Measurements from ENCODE around the gene YPEL2.
"Not testable (repeated sequence)": the region's sequence is repeated elsewhere in the genome, so short reads cannot be mapped to it uniquely, and the experiment has no call there.

The YPEL2 gene, protein sequence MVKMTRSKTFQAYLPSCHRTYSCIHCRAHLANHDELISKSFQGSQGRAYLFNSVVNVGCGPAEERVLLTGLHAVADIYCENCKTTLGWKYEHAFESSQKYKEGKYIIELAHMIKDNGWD

DNA sequence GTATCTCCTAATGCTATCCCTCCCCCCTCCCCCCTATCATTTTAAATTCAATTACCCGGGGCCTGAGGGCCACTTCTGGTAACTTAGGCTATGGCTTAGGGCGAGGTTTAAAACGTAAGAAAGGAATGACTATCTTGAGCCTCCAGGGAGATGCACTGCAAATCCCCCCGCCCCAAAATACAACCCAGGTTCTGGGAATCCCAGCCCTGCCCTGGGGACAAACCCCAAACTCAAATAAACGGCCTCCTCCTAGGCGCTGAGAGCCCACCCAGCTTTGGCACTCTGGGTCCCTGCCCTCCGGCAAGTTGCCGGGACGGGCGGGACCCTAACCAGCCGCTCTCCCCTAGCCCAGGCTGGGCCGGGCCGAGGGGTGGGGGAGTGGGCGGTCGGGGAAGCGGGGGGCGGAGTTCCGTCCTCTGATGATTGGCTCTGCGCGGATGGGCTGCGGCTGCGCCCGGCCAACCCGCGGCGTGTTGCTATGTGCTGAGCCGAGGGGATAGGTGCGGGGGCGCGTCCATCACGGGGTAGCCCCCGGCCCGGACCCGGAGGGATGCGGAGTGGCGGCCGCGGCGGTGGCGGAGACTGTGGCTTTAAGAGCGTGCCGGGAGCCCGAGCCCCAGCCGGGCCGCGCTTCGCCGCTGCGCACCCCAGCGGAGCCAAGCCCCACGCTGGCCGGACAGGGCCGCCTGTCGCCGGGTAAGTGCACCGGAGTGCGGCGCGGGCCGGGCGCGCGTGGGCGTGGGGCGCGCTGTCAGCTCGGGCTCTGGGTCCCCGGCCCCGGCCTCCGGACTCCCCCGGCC is at the start of gene YPEL2:
Gene YPEL2 (plus strand): TSS at position 527 of the 800 bp plus-strand sequence. CDS start 21,755 bp downstream, outside the sequence.
- DNase-seq: peak; percentile 84 to 86

DNA sequence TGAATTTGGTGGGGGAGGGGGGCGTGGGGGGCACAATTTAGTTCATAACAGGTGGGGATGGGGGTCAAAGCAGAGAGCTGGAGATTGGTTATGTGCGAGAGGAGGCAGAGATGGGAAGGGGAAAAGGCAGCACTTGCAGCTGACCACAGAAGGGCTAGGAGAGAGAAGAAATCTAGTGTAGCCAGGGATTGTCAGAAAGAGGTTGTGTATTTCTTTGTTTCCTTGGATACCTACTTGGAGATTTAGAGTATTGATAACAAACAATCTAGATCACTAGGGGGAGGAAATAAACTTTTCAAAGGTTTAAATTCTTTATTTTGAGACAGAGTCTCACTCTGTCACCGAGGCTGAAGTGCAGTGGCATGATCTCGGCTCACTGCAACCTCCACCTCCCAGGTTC is 47.1 kb upstream of the YPEL2 start:
- DNase-seq: no peak

DNA sequence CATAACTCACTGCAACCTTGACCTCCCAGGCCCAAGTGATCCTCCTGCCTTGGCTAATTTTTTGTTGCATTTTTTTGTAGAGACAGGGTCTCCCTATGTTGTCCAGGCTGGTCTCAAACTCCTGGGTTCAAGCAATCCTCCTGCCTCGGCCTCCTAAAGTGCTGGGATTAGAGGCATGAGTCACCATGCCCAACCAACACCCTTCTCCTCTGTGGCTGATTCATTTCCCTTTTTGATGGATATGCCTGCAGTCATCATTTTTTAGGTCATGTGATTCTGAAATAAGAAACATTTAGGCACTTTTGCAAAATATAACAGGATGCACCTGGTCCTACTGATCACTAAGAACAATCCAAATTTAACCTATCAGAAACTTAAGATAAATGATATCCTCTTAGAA is 44.0 kb upstream of the YPEL2 start:
- no peak for DNase-seq

DNA sequence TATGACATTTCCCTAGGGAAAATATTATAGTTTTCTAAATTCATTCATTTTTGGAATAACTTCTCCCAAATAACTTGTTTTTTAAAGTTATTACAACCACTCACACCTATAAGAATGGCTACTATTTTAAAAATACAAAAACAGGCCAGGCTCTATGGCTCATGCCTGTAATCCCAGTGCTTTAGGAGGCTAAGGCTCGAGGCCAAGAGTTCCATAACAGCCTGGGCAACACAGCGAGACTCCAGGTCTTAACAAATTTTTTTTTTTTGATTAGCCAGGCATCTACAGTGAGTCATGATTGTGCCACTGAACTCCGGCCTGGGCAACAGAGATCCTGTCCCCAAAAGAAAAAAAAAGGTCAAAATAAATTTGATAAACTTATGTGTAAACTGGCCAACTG is 43.6 kb upstream of the YPEL2 start:
- DNase-seq: no peak

DNA sequence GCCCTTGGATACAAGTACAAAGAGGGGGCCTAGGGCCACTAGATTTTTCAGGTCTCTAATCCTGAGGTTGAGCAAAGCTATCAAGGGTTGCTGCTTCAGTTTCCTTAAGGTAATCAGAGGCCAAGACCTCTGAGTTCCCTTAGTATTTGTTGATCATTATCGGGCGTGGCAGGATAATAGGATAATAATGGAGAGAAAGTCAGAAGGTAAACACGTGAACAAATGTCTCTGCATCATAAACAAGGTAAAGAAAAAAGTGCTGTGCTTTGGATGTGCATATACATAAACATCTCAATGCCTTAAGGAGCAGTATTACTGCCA is 41.5 kb upstream of the YPEL2 start:
- DNase-seq: no peak

DNA sequence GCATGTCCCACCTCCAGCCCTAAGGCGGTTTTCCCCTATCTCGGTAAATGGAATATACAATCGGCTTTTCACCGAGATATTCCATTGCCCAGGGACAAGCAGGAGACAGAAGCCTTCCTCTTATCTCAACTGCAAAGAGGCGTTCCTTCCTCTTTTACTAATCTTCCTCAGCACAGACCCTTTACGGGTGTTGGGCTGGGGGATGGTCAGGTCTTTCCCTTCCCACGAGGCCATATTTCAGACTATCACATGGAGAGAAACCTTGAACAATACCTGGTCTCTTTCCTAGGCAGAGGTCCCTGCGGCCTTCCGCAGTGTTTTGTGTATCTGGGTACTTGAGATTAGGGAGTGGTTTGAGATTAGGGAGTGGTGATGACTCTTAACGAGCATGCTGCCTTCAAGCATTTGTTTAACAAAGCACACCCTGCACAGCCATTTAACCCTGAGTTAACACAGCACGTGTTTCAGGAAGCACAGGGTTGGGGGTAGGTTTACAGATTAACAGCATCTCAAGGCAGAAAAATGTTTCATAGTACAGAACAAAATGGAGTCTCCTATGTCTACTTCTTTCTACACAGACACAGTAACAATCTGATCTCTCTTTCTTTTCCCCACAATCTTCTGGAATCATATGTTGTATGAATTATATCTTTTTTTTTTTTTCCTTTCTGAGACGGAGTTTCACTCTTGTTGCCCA is 41.0 kb upstream of the YPEL2 start:
- DNase-seq: not testable (repeated sequence)

DNA sequence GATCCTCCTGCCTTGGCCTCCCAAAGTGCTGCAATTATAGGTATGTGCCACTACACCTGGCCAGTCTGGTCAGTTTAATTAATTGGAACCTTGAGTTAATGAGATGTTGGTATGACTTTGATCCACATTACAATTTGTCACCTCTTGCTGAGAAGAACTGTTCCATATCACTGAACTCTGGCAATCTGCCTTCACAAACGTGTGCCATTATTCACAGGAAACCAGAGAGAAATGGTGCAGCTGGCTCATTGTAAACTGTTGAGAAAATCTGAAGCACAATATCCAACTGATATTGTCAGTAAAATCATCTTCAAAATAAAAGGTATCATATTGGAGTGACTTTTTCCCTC is 39.3 kb upstream of the YPEL2 start:
- no peak for DNase-seq

DNA sequence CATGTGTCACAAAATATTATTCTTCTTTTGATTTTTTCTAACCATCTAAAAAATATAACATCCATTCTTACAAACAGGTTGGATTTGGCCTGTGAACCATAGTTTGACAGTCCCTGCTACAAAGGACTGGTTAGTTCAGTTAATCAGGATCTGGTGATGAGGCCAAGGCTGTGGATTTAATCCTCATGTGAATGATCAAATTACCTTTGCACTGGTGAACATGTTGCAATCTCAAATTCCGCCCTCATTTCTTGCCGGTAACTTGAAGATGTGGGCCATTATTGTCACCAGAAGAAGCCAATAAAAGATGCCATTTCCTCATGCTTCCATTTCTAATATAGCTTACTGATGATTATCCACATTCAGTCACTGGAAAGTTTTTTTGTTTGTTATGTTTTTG is 35.3 kb upstream of the YPEL2 start:
- DNase-seq: no peak

DNA sequence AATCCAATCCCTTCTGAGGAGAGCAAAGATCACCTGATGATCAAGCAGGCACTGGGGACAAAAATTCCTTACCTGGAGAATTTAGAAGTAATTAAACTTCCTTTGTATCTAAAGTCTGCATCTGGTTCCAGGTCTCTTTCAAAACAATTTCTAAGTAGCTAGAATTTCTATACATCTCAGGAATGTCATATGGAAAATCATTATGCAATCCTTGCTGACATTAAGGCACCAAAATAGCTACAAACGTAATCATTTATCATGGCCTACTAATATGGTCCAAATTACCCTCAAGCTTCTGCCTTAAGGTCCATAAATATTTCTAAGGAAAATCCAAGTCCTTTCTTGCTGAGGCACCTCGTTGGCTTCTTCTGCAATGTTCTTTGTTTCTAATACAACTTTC is 32.9 kb upstream of the YPEL2 start:
- no peak for DNase-seq

DNA sequence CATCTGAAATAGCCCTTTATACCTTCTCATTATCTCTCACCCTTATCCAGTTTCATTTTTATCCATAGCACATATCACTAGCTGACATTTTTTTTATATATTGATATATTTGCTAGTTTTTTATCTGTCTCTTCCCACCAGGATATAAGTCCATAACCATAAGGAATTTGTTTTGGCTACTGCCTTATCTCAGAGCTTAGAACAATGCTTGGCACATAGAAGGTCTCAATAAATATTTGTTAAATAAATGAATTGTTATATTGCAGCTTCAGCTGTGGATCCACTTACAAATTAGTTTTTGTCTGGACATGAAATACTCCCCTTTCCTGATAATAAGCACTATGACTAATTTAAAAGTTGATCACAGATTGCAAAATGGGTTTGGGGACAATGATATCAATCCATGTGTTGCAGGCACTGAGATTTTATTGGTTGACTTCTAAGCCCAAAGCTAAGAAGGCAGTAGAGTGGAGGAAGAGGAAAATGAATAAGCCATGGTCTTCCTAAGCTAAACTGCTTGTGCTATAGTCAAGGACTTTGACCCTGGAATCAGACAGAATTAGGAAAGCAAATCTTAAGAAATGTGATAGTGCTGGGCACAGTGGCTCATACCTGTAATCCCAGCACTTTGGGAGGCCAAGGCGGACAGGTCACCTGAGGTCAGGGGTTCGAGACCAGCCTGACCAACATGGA is 31.9 kb upstream of the YPEL2 start:
- DNase-seq: no peak

DNA sequence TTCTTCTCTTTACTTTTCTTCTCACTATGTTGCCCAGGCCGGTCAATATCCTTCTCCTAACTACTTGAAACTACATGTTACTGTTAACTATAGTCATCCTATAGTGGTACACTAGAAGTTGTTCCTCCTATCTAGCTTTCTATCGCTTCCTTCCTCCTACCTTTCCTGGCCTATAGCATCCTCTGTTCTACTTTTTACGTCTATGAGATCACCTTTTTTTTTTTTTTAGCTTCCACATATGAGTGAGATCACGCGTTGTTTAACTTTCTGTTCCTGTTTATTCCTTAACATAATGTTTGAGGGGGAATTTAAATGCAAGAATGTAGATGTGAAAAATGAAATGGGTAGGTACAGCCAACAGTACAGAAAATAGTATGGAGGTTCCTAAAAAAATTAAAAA is 30.5 kb upstream of the YPEL2 start:
- DNase-seq: no peak

DNA sequence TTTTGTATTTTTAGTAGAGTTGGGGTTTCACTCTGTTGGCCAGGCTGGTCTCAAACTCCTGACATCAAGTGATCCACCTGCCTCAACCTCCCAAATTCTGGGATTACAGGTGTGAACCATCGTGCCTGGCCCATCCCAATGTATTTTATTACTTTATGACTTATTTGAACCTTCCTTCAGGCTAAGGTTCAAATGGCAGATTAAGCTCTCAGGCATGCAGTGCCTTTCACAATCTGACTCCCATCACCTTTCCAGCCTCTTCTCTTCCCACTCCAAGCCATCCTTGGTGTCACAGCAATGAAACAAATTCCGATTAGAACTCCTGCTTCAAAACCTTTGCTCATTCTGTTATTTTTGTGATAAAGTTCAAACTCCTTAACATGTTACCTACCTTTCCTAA is 26.6 kb upstream of the YPEL2 start:
- no peak for DNase-seq

DNA sequence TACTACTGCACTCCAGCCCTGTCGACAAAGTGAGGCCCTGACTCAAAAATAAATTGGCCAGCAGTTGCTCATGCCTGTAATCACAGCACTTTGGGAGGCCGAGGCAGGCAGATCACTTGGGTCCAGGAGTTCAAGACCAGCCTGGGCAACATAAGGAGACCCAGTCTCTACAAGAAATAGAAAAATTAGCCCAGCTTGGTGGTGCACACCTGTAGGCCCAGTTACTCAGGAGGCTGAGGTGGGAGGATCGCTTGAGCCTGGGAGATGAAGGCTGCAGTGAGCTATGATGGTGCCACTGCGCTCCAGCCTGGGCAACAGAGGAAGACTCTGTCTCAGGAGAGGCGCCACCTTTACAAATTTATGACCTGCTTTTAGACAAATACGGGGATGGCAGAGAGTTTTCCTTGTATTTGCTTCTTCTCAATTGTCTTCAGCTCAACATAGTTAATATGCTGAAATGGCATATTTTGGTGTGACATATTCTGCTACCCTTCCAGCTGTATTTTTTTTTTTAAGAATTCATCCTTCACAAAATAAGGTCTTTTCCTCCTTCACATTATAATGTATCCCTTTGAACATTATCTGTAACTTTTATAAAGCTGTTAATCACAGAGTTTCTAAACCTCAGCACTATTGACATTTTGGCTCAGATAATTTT is 21.1 kb upstream of the YPEL2 start:
- no peak for DNase-seq

DNA sequence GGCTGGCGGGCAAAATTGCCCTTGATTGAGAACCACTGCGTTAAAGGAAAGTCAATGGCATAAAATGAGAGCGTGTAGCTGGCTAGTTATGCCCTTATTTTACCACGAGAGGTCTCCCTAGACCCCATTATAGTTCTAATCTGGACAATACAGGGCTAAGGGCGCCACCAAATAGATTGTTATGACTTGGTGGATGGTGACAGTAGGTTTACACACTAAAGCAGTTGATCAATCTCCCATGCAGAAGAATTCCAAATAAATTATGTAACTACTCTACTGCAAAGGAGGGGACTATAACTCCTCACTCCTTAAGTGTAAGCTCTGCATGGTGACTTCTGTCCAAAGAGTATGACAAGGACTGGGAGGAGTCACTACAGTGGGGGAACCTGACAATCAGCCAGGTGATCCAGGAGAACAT is 20.4 kb upstream of the YPEL2 start:
- DNase-seq: peak in 1 of 2 experiments; percentile 25

DNA sequence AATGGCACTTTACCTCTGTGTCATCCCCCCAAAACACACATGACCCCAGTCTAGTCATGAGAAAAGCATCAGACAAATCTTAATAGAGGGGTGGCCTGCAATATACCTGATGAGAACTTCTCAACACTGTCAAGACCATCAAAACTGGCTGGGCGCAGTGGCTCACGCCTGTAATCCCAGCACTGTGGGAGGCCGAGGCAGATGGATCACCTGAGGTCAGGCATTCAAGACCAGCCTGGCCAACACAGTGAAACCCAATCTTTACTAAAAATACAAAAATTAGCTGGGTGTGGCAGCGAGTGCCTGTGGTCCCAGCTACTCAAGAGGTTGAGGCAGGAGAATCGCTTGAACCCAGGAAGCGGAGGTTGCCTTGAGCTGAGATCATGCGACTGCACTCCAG is 19.9 kb upstream of the YPEL2 start:
- not testable (repeated sequence) for DNase-seq

DNA sequence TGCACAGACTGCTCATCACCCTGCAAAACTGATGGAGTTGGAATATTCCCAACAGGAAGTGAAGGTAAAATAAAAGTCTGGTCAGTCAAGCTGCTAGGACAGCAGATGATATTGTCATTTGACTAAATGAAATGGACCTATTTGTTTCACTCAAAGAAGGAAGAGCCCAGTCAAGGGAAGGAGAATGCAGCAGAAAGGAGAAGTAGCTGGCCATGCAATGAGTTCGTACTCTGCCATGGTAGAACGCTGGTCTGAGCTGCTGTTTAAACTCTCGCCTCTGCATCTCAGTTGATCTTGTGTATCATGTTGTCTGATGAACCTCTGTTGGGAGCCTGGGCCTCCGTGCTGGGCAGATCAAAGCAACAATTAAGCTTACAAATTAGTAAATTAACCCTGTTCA is 15.6 kb upstream of the YPEL2 start:
- DNase-seq: no peak

DNA sequence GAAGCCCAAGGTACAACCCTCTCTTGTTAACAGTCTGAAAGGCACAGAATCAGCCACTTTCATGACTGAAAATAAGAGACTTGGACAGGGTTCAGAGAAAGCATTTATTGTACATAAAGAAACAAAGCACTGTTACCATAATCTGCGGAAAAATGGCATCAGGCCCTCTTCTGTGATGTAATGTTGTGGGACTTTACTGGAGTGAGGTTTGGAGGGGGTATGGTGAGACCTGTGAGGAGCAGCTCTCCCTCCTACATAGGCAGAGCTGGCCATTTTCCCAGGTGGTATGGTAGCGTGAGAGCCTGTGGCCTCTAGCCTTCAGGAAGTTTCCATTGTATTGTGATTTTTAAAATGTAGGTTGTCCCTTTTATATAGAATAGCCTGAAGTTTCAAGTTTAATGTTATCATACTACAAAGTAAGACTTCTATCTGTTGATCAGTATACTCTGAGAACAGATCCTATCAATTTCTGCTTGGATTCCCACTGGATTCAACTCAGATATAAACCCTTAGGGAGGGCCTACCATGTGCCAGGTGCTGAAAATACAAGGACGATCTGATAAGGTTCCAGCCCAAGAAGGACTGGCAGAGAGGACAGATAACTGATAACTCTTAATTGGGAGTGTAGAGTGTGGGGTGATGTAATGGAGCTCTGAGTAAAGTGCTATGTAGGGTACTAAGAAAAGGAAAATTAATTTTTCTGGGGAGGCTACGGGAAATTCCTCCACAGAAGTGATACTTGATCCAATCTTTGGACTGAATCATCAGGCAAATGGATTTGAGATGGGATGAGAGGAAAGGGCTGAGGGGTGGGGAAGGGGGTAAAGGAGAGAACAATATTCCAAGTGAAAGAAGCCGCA is 4.1 kb upstream of the YPEL2 start:
- no peak for DNase-seq

DNA sequence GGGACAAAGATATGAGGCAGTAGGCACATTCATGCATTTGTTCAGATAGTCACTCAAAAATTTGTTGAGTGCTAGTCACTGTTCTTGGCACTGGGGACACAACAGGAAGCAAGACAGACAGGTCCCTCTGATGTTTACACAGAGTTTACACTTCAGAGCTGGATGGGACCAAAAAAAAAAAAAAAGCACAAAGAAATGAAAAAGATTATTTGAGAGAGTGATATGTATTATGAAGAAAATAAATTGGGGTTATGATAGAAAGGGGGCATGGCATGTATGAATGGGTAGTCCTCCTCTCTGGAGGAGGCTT is 3.5 kb upstream of the YPEL2 start:
- no peak for DNase-seq

DNA sequence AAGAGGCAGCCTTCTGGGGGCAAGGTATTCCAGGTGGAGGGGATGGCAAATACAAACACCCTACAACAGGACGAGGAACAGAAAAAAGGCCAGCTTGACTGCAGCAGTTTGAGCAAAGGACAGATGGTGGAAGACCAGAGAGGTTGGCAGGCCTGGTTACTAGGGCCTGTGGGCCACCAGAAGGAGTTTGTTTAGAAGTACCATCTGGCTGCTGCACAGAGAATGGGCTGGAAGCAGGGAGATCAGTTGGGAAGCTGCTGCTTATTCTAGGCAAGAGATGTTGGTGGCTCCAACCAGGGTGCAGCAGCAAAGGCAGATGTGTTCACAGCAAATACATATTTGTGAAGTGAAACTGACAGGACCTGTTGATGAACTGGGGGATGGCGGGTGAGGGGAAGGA is 2.9 kb upstream of the YPEL2 start:
- DNase-seq: no peak

DNA sequence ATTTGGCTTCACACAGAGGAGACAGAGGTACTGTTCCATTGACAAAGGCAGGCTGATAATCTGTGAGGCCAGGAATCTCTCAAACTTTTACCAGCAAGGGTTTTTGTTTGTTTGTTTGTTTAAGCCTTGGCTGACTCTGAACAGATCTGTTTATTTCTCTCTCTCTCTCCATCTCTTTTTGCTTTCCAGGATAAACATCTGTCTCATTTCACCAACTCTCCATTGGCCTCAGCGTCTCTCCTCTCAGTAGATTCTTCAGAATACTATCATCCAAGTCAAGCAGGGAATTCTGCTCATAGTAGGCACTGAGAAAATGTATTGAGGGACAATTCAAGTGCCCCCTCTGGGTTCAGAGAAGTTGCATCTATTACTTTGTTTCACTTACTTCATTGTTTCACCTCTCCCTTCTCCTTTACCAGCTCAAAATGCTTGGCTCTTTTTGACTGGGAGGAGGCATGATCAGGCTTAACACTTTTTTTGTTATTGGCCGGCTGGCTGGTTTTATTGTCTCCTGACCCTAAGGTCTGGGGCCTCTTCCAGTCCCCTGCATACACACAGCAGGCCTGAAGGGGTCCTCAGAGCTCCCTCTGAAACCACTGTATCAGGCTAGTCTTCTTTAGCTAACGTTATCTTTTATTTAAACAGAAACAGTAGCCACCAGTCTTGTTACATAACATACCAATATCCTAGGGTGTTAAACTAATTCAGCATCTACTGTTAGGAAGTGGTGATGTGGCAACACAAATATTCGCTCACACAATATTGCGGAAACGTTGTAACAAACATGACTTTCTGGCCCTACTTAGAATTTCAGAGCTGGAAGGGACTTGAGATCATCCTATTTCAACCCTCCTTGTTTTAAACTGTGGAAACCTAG is 2.0 kb upstream of the YPEL2 start:
- DNase-seq: peak; percentile 28 to 34

Data from stimulated activated CD4-positive, alpha-beta T cell treated with anti-CD3 and anti-CD28 coated beads, Interleukin-4, amount 100 ng/mL, for 4 hours (primary cell).